ENCODE results near the gene EFHC1. TPM values are rescaled to one million over a fixed set of nuclear protein-coding genes. Genes with fewer than 3 reads are reported as not detected.

Gene EFHC1
- total RNA-seq, 1 experiment from 2014 or later = 12.4 TPM

GRCh38 chr6:52519618-52520017, 99.5 kb downstream of the EFHC1 start:
- Histone ChIP-seq H3K9ac (ENCODE audit: low read length) (no peak overlapping the region), H2AFZ (ENCODE audit: low read depth, low read length, poor library complexity, severe bottlenecking) (no peak overlapping the region), H4K20me1 (ENCODE audit: insufficient read depth) (no peaks in the 10 kb centered on the region), H3K27me3 (ENCODE audit: insufficient read depth, low read length) (no peaks in the 10 kb centered on the region), H3K27ac (ENCODE audit: low read depth, low read length) (no peak overlapping the region), H3K79me2 (ENCODE audit: insufficient read depth, low read length) (peaks cover 5% of the 10 kb centered on the region; the same call in 1 of the 2 replicates), H3K4me3 (replicated peaks in 1 of 2; ENCODE audit: low read depth in 1 of 2, low read length in 2 of 2) (no peak overlapping the region), H3K4me1 (ENCODE audit: control insufficient read depth in 1 of 2, insufficient read depth in 2 of 2, low read length in 2 of 2) (peaks cover 54 to 64% of the 10 kb centered on the region in 2 experiments), H3K9me2 (ENCODE audit: insufficient read depth) (0 out of 2 replicates have a peak, but pooled peaks cover 2% of the 10 kb centered on the region), H3K4me2 (ENCODE audit: low read length) (no peak overlapping the region), H3K36me3 (ENCODE audit: control insufficient read depth in 1 of 2, insufficient read depth in 2 of 2, low read length in 2 of 2) (peaks cover 0 to 4% of the 10 kb centered on the region in 2 experiments; a peak in 1 of 4 replicates), H3K9me3 (ENCODE audit: control insufficient read depth in 1 of 2, insufficient read depth in 1 of 2, low read depth in 1 of 2, low read length in 2 of 2) (no peaks in the 10 kb centered on the region)
- intact Hi-C loops (cut with micrococcal nuclease) = loop anchor here (10.0 kb wide), 1 partner anchor 235 kb away; the partner anchor contains the start of gene MCM3
- BruUV-seq (replicated peaks) = no TSS peak
- DNase-seq (ENCODE audit: low read depth, low spot score) (no peak), ATAC-seq (no peak)
- POLR2A ChIA-PET = no interaction called here
- TF ChIP-seq ATF3 (IDR thresholded peaks at IDR 0.05) (no peak), REST (IDR thresholded peaks at IDR 0.05; ENCODE audit: low read depth) (no peak), TCF7L2 (IDR thresholded peaks at IDR 0.05; ENCODE audit: borderline replicate concordance, extremely low read depth, insufficient read depth, insufficient read length) (no peak), SIN3A (IDR thresholded peaks at IDR 0.05; ENCODE audit: low read depth) (no peak), ZNF274 (IDR thresholded peaks at IDR 0.05; ENCODE audit: low read depth, low read length) (no peak), ZBTB33 (IDR thresholded peaks at IDR 0.05; ENCODE audit: extremely low read depth, insufficient replicate concordance, low read length) (no peak), SP1 (IDR thresholded peaks at IDR 0.05; ENCODE audit: low read depth) (no peak), SRF (IDR thresholded peaks at IDR 0.05; ENCODE audit: low read depth) (no peak), EZH2phosphoT487 (IDR thresholded peaks at IDR 0.05; ENCODE audit: borderline replicate concordance) (no peak), EGR1 (IDR thresholded peaks at IDR 0.05; ENCODE audit: low read depth) (no peak)
- RAD21 ChIA-PET (ENCODE audit: low non-redundant PET in 1 of 2, low total read pairs in 2 of 2, uncharacterized antibody in 2 of 2, unreplicated experiment in 2 of 2) = no interaction called here
- CTCF ChIA-PET = no interaction called here

Data from HCT116 (cell line).